Hindlimb muscle (tissue), 1 donor: ENCODE results near the gene ASNSD1. TPM values are rescaled to one million over a fixed set of nuclear protein-coding genes. Genes with fewer than 3 reads are reported as not detected.
"Not testable (repeated sequence)": the region's sequence is repeated elsewhere in the genome, so short reads cannot be mapped to it uniquely, and the experiment has no call there.

Experiments
- DNase-seq: peaks from one replicate; pipeline ENCODE4 v3.0.0-alpha.2; 2013
- polyA plus RNA-seq: library from polyadenylated mRNA; unstranded; fragments of 120-200 nt; gene quantifications from one replicate; pipeline ENCODE4 v1.2.1, GENCODE V29; 2013; ENCODE audit not compliant: insufficient read length

Gene ASNSD1
- polyA plus RNA-seq, 1 donor = 35.2 TPM

- DNase-seq = no peak
These were observed 35.0 kb downstream of the ASNSD1 start for GRCh38 chr2:189696223-189696622.

- DNase-seq = no peak
These were observed 37.0 kb downstream of the ASNSD1 start for GRCh38 chr2:189698020-189698887.

- no peak for DNase-seq
These were observed 39.4 kb downstream of the ASNSD1 start for GRCh38 chr2:189700681-189701080.

- no peak for DNase-seq
These were observed 40.8 kb downstream of the ASNSD1 start for GRCh38 chr2:189702071-189702470.

GRCh38 chr2:189709501-189710221 lies 48.4 kb downstream of the ASNSD1 start:
- DNase-seq = peak; percentile 23

GRCh38 chr2:189717593-189717992 lies 56.3 kb downstream of the ASNSD1 start:
- DNase-seq = not testable (repeated sequence)

GRCh38 chr2:189719571-189719970 lies 58.3 kb downstream of the ASNSD1 start:
- DNase-seq = no peak

Other genes with a start within 250 kb of the ASNSD1 start
- 32.7 TPM for gene WDR75, start 220.0 kb upstream of the ASNSD1 start, polyA plus RNA-seq
- gene SLC40A1, start 80.7 kb upstream of the ASNSD1 start, polyA plus RNA-seq = 42.2 TPM
- 5.6 TPM for gene ANKAR, start 13.2 kb downstream of the ASNSD1 start, polyA plus RNA-seq
- 12.9 TPM for gene OSGEPL1, start 101.3 kb downstream of the ASNSD1 start, polyA plus RNA-seq
- gene ORMDL1, start 122.9 kb downstream of the ASNSD1 start, polyA plus RNA-seq = 52.1 TPM
- gene PMS1, start 123.0 kb downstream of the ASNSD1 start, polyA plus RNA-seq = 24.4 TPM